NK-92 (cell line): ENCODE measurements around the gene FEV.
"Not testable (repeated sequence)": the region's sequence is repeated elsewhere in the genome, so short reads cannot be mapped to it uniquely, and the experiment has no call there.

Source experiments
- DNase-seq: peaks from one replicate; lab custom pipeline; 2025; ENCODE audit not compliant: unreplicated experiment; lab: John Stamatoyannopoulos, UW

The FEV gene

DNA sequence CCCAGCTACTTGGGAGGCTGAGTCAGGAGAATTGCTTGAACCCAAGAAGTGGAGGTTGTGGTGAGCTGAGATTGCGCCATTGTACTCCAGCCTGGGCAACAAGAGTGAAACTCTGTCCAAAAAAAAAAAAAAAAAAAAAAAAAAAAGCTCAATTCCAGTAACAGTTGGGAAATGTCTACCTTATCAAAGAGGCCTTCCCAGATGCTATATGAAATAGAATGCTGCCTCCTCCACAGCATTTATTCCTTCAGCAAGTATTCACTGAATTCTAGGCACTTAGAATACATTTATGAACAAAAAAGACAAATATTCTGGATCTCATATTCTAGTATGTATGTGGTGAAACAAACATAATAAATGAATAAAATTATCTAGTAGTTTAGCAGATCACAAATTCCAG, 38.4 kb downstream of the FEV start:
- DNase-seq, result no peak

DNA sequence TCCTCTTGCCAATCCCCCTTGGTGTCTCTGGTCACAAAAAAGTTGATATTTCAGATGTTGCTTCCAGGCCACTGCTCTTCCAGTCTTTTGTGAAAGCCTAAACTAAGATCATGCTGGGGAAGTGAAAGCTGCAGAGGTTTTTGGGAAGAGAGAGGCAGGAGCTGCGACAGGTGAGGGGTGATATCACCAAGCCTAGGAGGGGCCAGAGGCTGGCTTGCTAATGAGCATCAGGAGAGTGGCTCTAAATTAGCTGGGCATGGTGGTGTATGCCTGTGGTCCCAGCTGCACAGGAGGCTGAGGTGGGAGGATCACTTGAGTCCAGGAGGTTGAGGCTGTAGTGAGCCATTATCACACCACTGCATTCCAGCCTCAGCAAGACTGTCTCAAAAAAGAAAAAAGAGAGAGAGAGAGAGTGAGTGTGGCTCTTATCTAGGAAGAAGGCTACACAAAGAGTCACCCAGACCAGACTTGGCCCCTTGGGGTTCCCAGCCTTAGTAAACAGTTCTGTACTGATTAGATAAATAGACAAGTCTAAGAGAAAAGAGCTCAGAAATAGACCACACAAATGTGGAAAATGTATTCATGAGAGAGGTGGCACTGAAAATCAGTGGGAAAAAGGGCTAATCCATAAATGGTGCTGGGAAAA, 40.1 kb downstream of the FEV start:
- DNase-seq, result no peak

DNA sequence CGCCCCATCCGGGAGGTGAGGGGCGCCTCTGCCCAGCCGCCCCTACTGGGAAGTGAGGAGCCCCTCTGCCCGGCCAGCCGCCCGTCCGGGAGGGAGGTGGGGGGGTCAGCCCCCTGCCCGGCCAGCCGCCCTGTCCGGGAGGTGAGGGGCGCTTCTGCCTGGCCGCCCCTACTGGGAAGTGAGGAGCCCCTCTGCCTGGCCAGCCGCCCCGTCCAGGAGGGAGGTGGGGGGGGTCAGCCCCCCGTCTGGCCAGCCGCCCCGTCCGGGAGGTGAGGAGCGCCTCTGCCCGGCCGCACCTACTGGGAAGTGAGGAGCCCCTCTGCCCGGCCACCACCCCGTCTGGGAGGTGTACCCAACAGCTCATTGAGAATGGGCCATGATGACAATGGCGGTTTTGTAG, 53.2 kb downstream of the FEV start:
- DNase-seq, result not testable (repeated sequence)
